HG03520 (cell line): ENCODE results near the gene CIC.

ENCODE experiments used
- ATAC-seq: cut with Tn5 transposase; IDR thresholded peaks from one replicate; pipeline ENCODE4 v1.9.1; 2021; ENCODE audit warnings: mild to moderate bottlenecking, moderate library complexity; ENCODE audit not compliant: unreplicated experiment

CIC gene

GRCh38 chr19:42303876-42304275 is 34.8 kb downstream of the CIC start:
- ATAC-seq = no peak

GRCh38 chr19:42306646-42307045 is 37.6 kb downstream of the CIC start:
- no peak for ATAC-seq

- ATAC-seq = no peak
Observed at GRCh38 chr19:42309686-42310085, 40.6 kb downstream of the CIC start.

- no peak for ATAC-seq
Observed at GRCh38 chr19:42311657-42312056, 42.6 kb downstream of the CIC start.

GRCh38 chr19:42312370-42312769 is 43.3 kb downstream of the CIC start:
- ATAC-seq = no peak

- no peak for ATAC-seq
Observed at GRCh38 chr19:42313096-42313839, 44.2 kb downstream of the CIC start, which contains the start of gene TMEM145. TSS of gene TMEM145 (plus strand) at chr19:42313309. CDS start at chr19:42313377, 68 bp downstream.

- no peak for ATAC-seq
Observed at GRCh38 chr19:42313840-42314755, 45.0 kb downstream of the CIC start.

- no peak for ATAC-seq
Observed at GRCh38 chr19:42315024-42315423, 46.0 kb downstream of the CIC start.

GRCh38 chr19:42316223-42317211 is 47.5 kb downstream of the CIC start:
- ATAC-seq = no peak

GRCh38 chr19:42317535-42317934 is 48.5 kb downstream of the CIC start:
- ATAC-seq = no peak

- ATAC-seq = no peak
Observed at GRCh38 chr19:42322305-42322704, 53.3 kb downstream of the CIC start.

- ATAC-seq = no peak
Observed at GRCh38 chr19:42323473-42323851, 54.4 kb downstream of the CIC start.

- ATAC-seq = no peak
Observed at GRCh38 chr19:42323852-42324654, 55.0 kb downstream of the CIC start.

- no peak for ATAC-seq
Observed at GRCh38 chr19:42324655-42325307, 55.7 kb downstream of the CIC start.

GRCh38 chr19:42325308-42325895 is 56.4 kb downstream of the CIC start, which contains the start of gene MEGF8:
TSS of gene MEGF8 (plus strand) at chr19:42325635. CDS start at chr19:42326244, 609 bp downstream.
- ATAC-seq = peak; percentile 88

GRCh38 chr19:42325896-42326771 is 57.1 kb downstream of the CIC start:
- no peak for ATAC-seq

- ATAC-seq = no peak
Observed at GRCh38 chr19:42326969-42327368, 57.9 kb downstream of the CIC start.

- no peak for ATAC-seq
Observed at GRCh38 chr19:42327381-42327780, 58.3 kb downstream of the CIC start.
